ENCODE measurements around the gene SIN3A. TPM values are rescaled to one million over a fixed set of nuclear protein-coding genes. Genes with fewer than 3 reads are reported as not detected.

SIN3A gene
- total and polyA plus RNA-seq, 9 of the 15 experiments (the other 6 are each of a cell fraction or from before 2014, with no cell fraction given): 11.1 to 70.3 (median 25.3) TPM

- TF ChIP-seq SMC3 (conservative IDR thresholded peaks at IDR 0.05; ENCODE audit: insufficient read depth, low read depth, low read length): no peak
- no peak for TF ChIP-seq ZNF140 (CRISPR knock-in tag; IDR thresholded peaks at IDR 0.05)
- TF ChIP-seq CEBPB (tag; IDR thresholded peaks at IDR 0.05): no peak
Observed at GRCh38 chr15:75459581-75459980, 8.1 kb upstream of the SIN3A start (continued).

DNA sequence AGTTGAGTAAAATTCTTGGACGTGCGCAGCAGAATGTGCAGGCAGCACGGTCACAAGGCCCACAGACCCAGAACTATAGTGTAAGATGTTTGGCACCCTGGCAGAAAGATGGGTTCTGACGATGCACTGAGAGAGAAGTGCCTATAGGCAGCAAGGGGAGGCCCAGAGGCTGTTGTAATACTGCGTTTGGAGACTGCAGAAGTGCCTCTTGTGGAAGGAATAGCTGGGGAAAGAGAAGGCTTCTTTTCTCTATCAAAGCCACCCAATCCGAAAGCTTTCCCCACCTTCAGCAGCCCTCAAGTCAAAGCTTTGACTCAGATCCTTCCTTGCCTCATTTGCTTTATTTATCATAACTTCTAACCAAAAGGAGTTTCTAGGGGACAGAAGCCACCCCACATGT, 5.2 kb upstream of the SIN3A start:
- CTCF ChIA-PET (ENCODE audit: low intra/inter-chr PET ratio): no interaction called here
- no peaks in the 10 kb centered on the region for H3K9me1 ChIP-seq (ENCODE audit: control insufficient read depth, insufficient read depth, low read length)
- WGBS (ENCODE audit: insufficient coverage, low coverage, missing lambda C conversion rate): 32% methylated on average over 6 of the region's 6 CpGs
- H3K27me3 ChIP-seq (ENCODE audit: control insufficient read depth in 2 of 2, insufficient read depth in 2 of 2, low read length in 2 of 2): no peaks in the 10 kb centered on the region
- no peaks in the 10 kb centered on the region; the same call in 1 of the 2 replicates for H4K20me1 ChIP-seq (replicated peaks; ENCODE audit: control insufficient read depth, insufficient read depth, low read length)
- ATAC-seq (no peak), DNase-seq (ENCODE audit: extremely low read depth in 1 of 4, low spot score in 3 of 4) (peak in 1 of 4 experiments; percentile 8), FAIRE-seq (no peak)
- intact Hi-C loops (cut with micrococcal nuclease): no loop called here
- peaks cover 13 to 23% of the 10 kb centered on the region in 2 experiments; a peak in 3 of 5 replicates for H3K4me1 ChIP-seq (replicated peaks in 1 of 2; ENCODE audit: control insufficient read depth in 2 of 2, insufficient read depth in 2 of 2, low read length in 2 of 2)
- peaks cover 21% of the 10 kb centered on the region for H3K79me2 ChIP-seq (ENCODE audit: control insufficient read depth, insufficient read depth, low read length)
- no peak overlapping the region for H3K27ac ChIP-seq (ENCODE audit: extremely low read depth, low read depth, low read length)
- no peaks in the 10 kb centered on the region for H3K36me3 ChIP-seq (ENCODE audit: control insufficient read depth, insufficient read depth, low read length)
- H3K9me3 ChIP-seq (replicated peaks; ENCODE audit: control insufficient read depth, insufficient read depth, low read depth, low read length): no peaks in the 10 kb centered on the region
- in situ Hi-C loops (cut with MboI): no loop called here
- H3K4me2 ChIP-seq (ENCODE audit: insufficient read depth, low read length): peak overlapping the region; percentile 99
- 0 out of 2 replicates have a peak overlapping the region, but pooled peaks have one; percentile 75 for H3K4me3 ChIP-seq
- H2AFZ ChIP-seq (ENCODE audit: low read depth, low read length): peak overlapping the region; percentile 97
- H3K9ac ChIP-seq (ENCODE audit: insufficient read depth in 1 of 2, low read depth in 2 of 2, low read length in 2 of 2): peak overlapping the region in 1 of 2 experiments; percentile 83; a peak in 2 of 4 replicates
- POLR2A ChIA-PET: interaction anchor here (0.6 to 1.8 kb wide), 8 partner anchors 9 to 1907 kb away, joined by 3 to 9 read pairs (median 4); no protein-coding TSS in a partner anchor
- BruUV-seq (replicated peaks): no TSS peak
- TF ChIP-seq CHD2 (IDR thresholded peaks at IDR 0.05; ENCODE audit: low read depth, low read length) (no peak), HCFC1 (IDR thresholded peaks at IDR 0.05; ENCODE audit: low read depth, low read length) (no peak), SIN3B (IDR thresholded peaks at IDR 0.05; ENCODE audit: low read depth) (no peak), IRF2 (CRISPR knock-in tag; IDR thresholded peaks at IDR 0.05) (no peak), FOXK2 (conservative IDR thresholded peaks at IDR 0.05 in 1 of 2, IDR thresholded peaks at IDR 0.05 in 1 of 2; ENCODE audit: low read depth in 2 of 2) (no peak), ERF (CRISPR knock-in tag; IDR thresholded peaks at IDR 0.05) (no peak), ZNF699 (CRISPR knock-in tag; IDR thresholded peaks at IDR 0.05; ENCODE audit: insufficient replicate concordance) (no peak), ZNF764 (CRISPR knock-in tag; IDR thresholded peaks at IDR 0.05; ENCODE audit: low read depth) (no peak), SREBF1 (IDR thresholded peaks at IDR 0.05; ENCODE audit: borderline replicate concordance, low read depth, low read length) (no peak), ZBTB34 (CRISPR knock-in tag; IDR thresholded peaks at IDR 0.05) (no peak), ATF4 (CRISPR knock-in tag; IDR thresholded peaks at IDR 0.05) (no peak), MCM5 (IDR thresholded peaks at IDR 0.05; ENCODE audit: low read depth) (no peak)
- TF ChIP-seq, protein P1, sequence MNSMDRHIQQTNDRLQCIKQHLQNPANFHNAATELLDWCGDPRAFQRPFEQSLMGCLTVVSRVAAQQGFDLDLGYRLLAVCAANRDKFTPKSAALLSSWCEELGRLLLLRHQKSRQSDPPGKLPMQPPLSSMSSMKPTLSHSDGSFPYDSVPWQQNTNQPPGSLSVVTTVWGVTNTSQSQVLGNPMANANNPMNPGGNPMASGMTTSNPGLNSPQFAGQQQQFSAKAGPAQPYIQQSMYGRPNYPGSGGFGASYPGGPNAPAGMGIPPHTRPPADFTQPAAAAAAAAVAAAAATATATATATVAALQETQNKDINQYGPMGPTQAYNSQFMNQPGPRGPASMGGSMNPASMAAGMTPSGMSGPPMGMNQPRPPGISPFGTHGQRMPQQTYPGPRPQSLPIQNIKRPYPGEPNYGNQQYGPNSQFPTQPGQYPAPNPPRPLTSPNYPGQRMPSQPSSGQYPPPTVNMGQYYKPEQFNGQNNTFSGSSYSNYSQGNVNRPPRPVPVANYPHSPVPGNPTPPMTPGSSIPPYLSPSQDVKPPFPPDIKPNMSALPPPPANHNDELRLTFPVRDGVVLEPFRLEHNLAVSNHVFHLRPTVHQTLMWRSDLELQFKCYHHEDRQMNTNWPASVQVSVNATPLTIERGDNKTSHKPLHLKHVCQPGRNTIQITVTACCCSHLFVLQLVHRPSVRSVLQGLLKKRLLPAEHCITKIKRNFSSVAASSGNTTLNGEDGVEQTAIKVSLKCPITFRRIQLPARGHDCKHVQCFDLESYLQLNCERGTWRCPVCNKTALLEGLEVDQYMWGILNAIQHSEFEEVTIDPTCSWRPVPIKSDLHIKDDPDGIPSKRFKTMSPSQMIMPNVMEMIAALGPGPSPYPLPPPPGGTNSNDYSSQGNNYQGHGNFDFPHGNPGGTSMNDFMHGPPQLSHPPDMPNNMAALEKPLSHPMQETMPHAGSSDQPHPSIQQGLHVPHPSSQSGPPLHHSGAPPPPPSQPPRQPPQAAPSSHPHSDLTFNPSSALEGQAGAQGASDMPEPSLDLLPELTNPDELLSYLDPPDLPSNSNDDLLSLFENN (IDR thresholded peaks at IDR 0.05; ENCODE audit: low read depth in 2 of 2, low read length in 2 of 2): no peak

All from K562 (cell line).